Pancreas (tissue), 10 donors: ENCODE data around the gene PRDM16. TPM values are rescaled to one million over a fixed set of nuclear protein-coding genes. Genes with fewer than 3 reads are reported as not detected.
A peak's percentile ranks its signal among the peaks of the same experiment; 100 is the strongest.

Experiments
- ATAC-seq, 4 donors: fragments of 200-7000 bp; cut with Tn5 transposase; one replicate each; pipeline versions ENCODE4 v1.8.0 to v1.9.1; 2020; ENCODE audit warnings: mild to moderate bottlenecking in 4 of 4, moderate library complexity in 4 of 4
- DNase-seq, 6 donors: peaks; one replicate each; pipeline ENCODE4 v3.0.0-alpha.2; 2020
- FAIRE-seq: peaks from 2 replicates; lab custom pipeline; 2012; peaks lifted over from hg19 to GRCh38; lab: Jason Lieb, UNC
- H3K27ac ChIP-seq, 4 donors: fragments of 200-600 bp; sonication (generic); 1 replicate in 3 of 4; 2 replicates in 1 of 4; pipeline versions ENCODE4 v1.5.0 to v1.8.0; 2020
- H3K27me3 ChIP-seq, 4 donors: fragments of 200-600 bp; one replicate each; pipeline ENCODE4 v1.8.0; 2021
- H3K36me3 ChIP-seq, 3 donors: fragments of 200-600 bp; sonication (generic) in 1 of 3; one replicate each; pipeline versions ENCODE4 v1.5.0 to v1.8.0; 2020 to 2021
- H3K4me1 ChIP-seq, 3 donors: fragments of 200-600 bp; one replicate each; pipeline ENCODE4 v1.8.0; 2021
- H3K4me3 ChIP-seq, 4 donors: fragments of 200-600 bp; sonication (generic) in 2 of 4; one replicate each; pipeline versions ENCODE4 v1.5.0 to v1.8.0; 2020 to 2021
- H3K9me3 ChIP-seq, 4 donors: fragments of 200-600 bp; one replicate each; pipeline ENCODE4 v1.8.0; 2021
- WGBS, 2 donors: extraction: QIAGEN DNeasy Blood & Tissue Kit; methylation state at CpG; one replicate each; pipeline ENCODE4 v1.1.7; 2013; 5-methylcytosine and 5-hydroxymethylcytosine counted together
- intact Hi-C, 3 donors: fragments of 100-400 bp; cut with DNase I; formaldehyde crosslinking; loops; one replicate each; pipeline versions ENCODE4 v1.11.1 to v1.14.2; 2022
- polyA plus RNA-seq, 2 donors: library from polyadenylated mRNA; stranded (reverse); fragments of 200-250 nt; gene quantifications; one replicate each; pipeline ENCODE4 v1.2.3, GENCODE V29; 2013
- total RNA-seq, 6 donors: library from RNA; stranded (reverse); fragmentation: NEBNext Ultra II Directional in 4 of 6; extraction: Animal tissue kit (Norgen Biotek cat#: 25700) in 4 of 6; gene quantifications; one replicate each; pipeline versions ENCODE4 v1.2.1 to v1.2.4, GENCODE V29; 2021 to 2023
- TF ChIP-seq, protein P1 (sequence below), 4 donors: fragments of 200-600 bp; sonication (generic) in 3 of 4; IDR thresholded peaks; one replicate each; pipeline versions ENCODE4 v1.5.0 to v1.8.0; 2021; ENCODE audit warnings: antibody characterized with exemption in 4 of 4
- donor health status: healthy with polysubstance abuse.
- donor health status: DM: no; HTN: no; CAD: no; lungs with moderate emphysema.
- donor health status: DM: no; HTN: no; CAD: no.
- donor health status: control.
- donor health status: control.
- donor health status: Bipolar disorder and iron deficiency.
- donor health status: DM: yes; HTN: yes; CAD: no.
- donor health status: DM: no; HTN: no; CAD: no.
- donor health status: DM: no; HTN: no; CAD: no.
- donor health status: DM: yes; HTN: yes; CAD: no.

PRDM16 gene
- total and polyA plus RNA-seq, 8 donors: 6.6 to 19.2 (median 14.9) TPM

DNA sequence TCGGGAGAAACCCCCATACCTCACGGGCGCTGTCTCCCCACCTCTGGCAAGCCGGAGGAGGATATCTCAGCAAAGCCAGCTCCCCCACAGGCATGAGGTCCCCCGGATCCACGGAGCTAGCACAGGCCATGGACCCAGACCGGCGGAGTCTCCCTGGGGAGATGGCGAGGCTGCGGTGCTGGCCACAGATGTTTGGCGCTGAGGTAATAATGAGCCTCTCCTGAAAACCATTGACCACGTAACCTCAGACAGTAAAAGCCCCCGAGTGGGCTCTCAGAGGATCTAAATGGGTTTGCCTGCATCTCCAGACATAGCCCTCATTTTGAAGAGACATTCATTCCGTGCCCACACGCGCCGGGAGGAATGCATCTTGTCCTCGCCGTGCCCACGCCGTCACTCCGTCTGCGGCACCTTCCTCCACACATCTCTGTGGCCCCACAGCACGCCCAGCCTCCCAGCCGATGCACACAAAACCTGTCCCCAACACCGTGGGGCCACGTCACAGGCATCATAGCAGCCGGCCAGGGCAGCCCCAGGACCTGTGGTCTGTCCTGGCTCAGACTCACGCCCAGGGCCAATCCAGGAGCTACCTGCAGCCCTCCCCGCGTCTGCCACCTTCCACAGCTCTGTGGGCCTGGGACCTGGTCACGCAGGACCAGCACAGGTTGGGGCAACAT lies 150.9 kb downstream of the PRDM16 start:
- no peaks in the 10 kb centered on the region for H3K9me3 ChIP-seq
- no peaks in the 10 kb centered on the region for H3K27me3 ChIP-seq
- no peak for FAIRE-seq
- H3K27ac ChIP-seq: peak overlapping the region; percentile 89 to 96 (median 92)
- peak overlapping the region in 1 of 4 donors; percentile 0 for H3K4me3 ChIP-seq
- TF ChIP-seq, protein P1, sequence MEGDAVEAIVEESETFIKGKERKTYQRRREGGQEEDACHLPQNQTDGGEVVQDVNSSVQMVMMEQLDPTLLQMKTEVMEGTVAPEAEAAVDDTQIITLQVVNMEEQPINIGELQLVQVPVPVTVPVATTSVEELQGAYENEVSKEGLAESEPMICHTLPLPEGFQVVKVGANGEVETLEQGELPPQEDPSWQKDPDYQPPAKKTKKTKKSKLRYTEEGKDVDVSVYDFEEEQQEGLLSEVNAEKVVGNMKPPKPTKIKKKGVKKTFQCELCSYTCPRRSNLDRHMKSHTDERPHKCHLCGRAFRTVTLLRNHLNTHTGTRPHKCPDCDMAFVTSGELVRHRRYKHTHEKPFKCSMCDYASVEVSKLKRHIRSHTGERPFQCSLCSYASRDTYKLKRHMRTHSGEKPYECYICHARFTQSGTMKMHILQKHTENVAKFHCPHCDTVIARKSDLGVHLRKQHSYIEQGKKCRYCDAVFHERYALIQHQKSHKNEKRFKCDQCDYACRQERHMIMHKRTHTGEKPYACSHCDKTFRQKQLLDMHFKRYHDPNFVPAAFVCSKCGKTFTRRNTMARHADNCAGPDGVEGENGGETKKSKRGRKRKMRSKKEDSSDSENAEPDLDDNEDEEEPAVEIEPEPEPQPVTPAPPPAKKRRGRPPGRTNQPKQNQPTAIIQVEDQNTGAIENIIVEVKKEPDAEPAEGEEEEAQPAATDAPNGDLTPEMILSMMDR (IDR thresholded peaks at IDR 0.05): no peak
- H3K4me1 ChIP-seq: peaks cover 50 to 57% (median 54%) of the 10 kb centered on the region in 3 donors
- WGBS, 2 donors: 74 to 76% methylated on average over 32 of the region's 32 CpGs
- no peaks in the 10 kb centered on the region for H3K36me3 ChIP-seq
- intact Hi-C loops: no loop called here
- no peak for ATAC-seq
- DNase-seq: no peak

DNA sequence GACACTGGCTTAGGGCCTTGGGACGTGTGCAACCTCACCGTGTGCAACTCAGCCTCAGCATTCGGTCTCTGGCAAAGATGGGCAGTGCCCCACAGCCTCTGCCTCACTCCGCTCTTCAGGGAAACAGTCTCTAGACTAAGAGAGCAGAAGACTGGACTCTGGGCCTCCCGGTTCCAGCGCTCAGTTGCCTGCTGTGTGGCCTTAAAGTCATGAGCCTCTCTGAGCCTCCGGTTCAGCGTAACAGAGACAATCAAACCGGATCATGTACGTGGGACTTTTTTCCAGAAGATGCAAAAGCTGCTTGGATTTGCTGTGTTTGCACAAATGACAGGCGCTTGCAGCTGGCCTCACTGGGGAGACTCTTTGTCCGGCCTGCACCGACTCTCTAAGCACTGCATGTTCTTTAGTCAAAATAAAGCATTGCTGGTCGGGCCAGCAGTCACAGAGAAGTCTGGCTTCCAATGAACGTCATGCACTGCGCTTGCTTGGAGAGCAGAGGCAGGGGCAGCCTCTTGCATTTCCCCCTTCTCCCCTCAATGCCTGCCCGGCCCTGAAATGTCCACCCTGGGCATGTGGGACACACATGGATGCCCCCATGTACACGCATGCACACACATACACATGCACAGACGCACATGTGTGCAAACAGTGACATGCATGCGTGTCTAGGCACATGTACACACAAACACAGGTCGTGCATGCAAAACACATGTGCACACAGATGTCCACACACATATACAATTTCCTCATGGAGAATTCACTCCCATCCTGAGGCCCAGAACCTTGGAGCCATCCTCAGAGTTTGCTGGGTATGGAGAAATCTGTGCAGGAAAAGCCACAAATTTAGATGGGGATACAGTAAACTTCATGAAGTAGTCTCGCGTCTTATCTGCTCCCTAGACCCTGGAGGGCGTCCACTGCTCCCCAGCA lies 152.4 kb downstream of the PRDM16 start:
- no peak for DNase-seq
- Histone ChIP-seq H3K4me1 (peaks cover 50 to 57% (median 54%) of the 10 kb centered on the region in 3 donors), H3K27ac (peak overlapping the region; percentile 89 to 96 (median 92)), H3K36me3 (no peaks in the 10 kb centered on the region), H3K27me3 (no peaks in the 10 kb centered on the region), H3K4me3 (no peak overlapping the region), H3K9me3 (no peaks in the 10 kb centered on the region)
- no peak for ATAC-seq
- no peak for FAIRE-seq
- intact Hi-C loops: no loop called here
- WGBS, 2 donors: 59 to 60% methylated on average over 24 of the region's 24 CpGs
- TF ChIP-seq, protein P1 (IDR thresholded peaks at IDR 0.05): no peak

DNA sequence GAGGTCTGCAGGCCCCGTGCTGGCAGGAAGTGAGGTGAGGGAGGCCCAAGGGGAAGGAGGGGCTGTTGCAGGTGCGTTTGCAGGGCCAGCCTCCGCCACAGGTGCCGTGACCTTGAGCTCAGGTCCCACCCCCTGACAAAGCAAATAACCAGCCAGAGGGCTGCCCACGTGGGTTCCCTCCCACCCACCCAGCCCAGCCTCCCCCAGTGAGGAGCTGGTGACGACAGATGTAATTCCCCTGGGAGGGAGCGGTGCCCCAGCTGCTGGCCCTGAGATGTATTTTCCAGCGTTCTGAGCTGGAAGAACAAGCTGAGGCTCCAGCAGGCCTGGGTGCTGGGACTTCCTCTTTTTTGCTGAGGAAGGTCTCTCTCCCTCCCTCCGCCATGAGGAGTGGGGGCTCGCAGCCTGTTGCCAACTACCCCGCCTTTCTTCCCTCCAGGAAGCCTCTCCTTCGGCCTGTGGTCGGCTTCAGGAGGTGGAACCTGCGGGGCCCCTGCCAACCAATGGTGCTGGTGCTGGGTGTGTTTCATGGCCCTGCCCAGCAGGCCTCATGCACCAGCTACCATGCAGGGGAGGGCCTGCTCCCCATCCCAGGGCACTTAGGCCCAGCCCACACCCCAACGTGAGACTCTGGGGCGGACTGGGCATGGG lies 153.2 kb downstream of the PRDM16 start:
- peaks cover 50 to 57% (median 54%) of the 10 kb centered on the region in 3 donors for H3K4me1 ChIP-seq
- no peak for FAIRE-seq
- H3K27ac ChIP-seq: peak overlapping the region; percentile 89 to 96 (median 92)
- no peaks in the 10 kb centered on the region for H3K27me3 ChIP-seq
- DNase-seq: peak; percentile 82 to 96 (median 94)
- 7 to 10% methylated on average over 16 of the region's 16 CpGs for WGBS, 2 donors
- intact Hi-C loops: no loop called here
- H3K36me3 ChIP-seq: no peaks in the 10 kb centered on the region
- peak; percentile 77 to 82 (median 80) for ATAC-seq
- H3K4me3 ChIP-seq: peak overlapping the region in 1 of 4 donors; percentile 13
- TF ChIP-seq, protein P1 (IDR thresholded peaks at IDR 0.05): no peak
- no peaks in the 10 kb centered on the region for H3K9me3 ChIP-seq

DNA sequence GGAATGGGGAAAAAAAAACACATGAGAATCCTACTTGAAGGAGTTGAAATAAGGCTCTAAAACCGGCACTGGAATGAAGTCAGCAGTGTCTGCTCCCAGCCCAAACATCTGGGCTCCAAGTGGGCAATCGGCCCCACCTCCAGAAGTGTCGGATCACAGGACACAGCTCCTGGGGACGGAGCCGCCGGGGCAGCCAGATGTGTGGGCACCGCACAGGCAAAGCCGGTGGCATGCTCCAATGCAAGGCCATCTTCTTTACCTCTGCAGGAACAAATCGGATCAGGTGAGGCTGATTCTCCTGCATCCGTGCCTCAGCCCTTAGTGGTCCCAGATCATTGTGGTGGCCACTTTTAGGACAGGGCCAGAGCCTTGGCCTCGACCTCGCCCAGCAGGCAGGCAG lies 156.7 kb downstream of the PRDM16 start:
- no peak for DNase-seq
- intact Hi-C loops: no loop called here

More for the DNA sequence above, 156.7 kb downstream of the PRDM16 start:
- no peak overlapping the region for H3K27ac ChIP-seq
- no peaks in the 10 kb centered on the region for H3K36me3 ChIP-seq
- 88 to 95% methylated on average over 12 of the region's 12 CpGs for WGBS, 2 donors
- no peak overlapping the region for H3K4me3 ChIP-seq
- TF ChIP-seq, protein P1 (IDR thresholded peaks at IDR 0.05): no peak
- no peaks in the 10 kb centered on the region for H3K27me3 ChIP-seq
- H3K9me3 ChIP-seq: no peaks in the 10 kb centered on the region
- peaks cover 25 to 27% (median 25%) of the 10 kb centered on the region in 3 donors for H3K4me1 ChIP-seq
- FAIRE-seq (no peak), ATAC-seq (no peak)
